HG03095 (cell line): Measurements from ENCODE around the gene RGPD5.
"Not testable (repeated sequence)": the region's sequence is repeated elsewhere in the genome, so short reads cannot be mapped to it uniquely, and the experiment has no call there.

Experiments
- ATAC-seq: cut with Tn5 transposase; IDR thresholded peaks from one replicate; pipeline ENCODE4 v1.9.1; 2021; ENCODE audit warnings: moderate library complexity; ENCODE audit not compliant: unreplicated experiment

The RGPD5 gene

GRCh38 chr2:109891024-109891423 lies 96.9 kb downstream of the RGPD5 start:
- not testable (repeated sequence) for ATAC-seq

GRCh38 chr2:109893736-109894135 lies 99.6 kb downstream of the RGPD5 start:
- ATAC-seq, result not testable (repeated sequence)

GRCh38 chr2:109894141-109894540 lies 100.0 kb downstream of the RGPD5 start:
- not testable (repeated sequence) for ATAC-seq

- ATAC-seq, result not testable (repeated sequence)
Measured at GRCh38 chr2:109895090-109895869, 101.2 kb downstream of the RGPD5 start.

- ATAC-seq, result peak; percentile 98
Measured at GRCh38 chr2:109896212-109896611, 102.1 kb downstream of the RGPD5 start.

- not testable (repeated sequence) for ATAC-seq
Measured at GRCh38 chr2:109897769-109898461, 103.8 kb downstream of the RGPD5 start.

- not testable (repeated sequence) for ATAC-seq
Measured at GRCh38 chr2:109898462-109899336, 104.6 kb downstream of the RGPD5 start, which contains the start of gene LIMS3. Gene LIMS3, plus strand, starts transcription at chr2:109898688. Its CDS starts 41 bp downstream, at chr2:109898729.

GRCh38 chr2:109905796-109906195 lies 111.7 kb downstream of the RGPD5 start:
- peak; percentile 91 for ATAC-seq
